NK-92 (cell line): ENCODE results near the gene SUGCT.
"Not testable (repeated sequence)": the region's sequence is repeated elsewhere in the genome, so short reads cannot be mapped to it uniquely, and the experiment has no call there.

Experiments
- DNase-seq: peaks from one replicate; lab custom pipeline; 2025; ENCODE audit not compliant: unreplicated experiment; lab: John Stamatoyannopoulos, UW

SUGCT gene

GRCh38 chr7:40138973-40139372 lies 4.2 kb downstream of the SUGCT start:
- DNase-seq: no peak

GRCh38 chr7:40139891-40140290 lies 5.1 kb downstream of the SUGCT start:
- DNase-seq: not testable (repeated sequence)

GRCh38 chr7:40141916-40142315 lies 7.1 kb downstream of the SUGCT start:
- DNase-seq: not testable (repeated sequence)

GRCh38 chr7:40145596-40146130 lies 10.9 kb downstream of the SUGCT start:
- not testable (repeated sequence) for DNase-seq

- DNase-seq: no peak
These were observed 12.8 kb downstream of the SUGCT start for GRCh38 chr7:40147371-40148246.

- DNase-seq: not testable (repeated sequence)
These were observed 13.4 kb downstream of the SUGCT start for GRCh38 chr7:40148247-40148580.

GRCh38 chr7:40148671-40149070 lies 13.9 kb downstream of the SUGCT start:
- DNase-seq: no peak

- DNase-seq: no peak
These were observed 16.7 kb downstream of the SUGCT start for GRCh38 chr7:40151504-40151903.

- DNase-seq: no peak
These were observed 22.2 kb downstream of the SUGCT start for GRCh38 chr7:40156988-40157387.

- no peak for DNase-seq
These were observed 27.7 kb downstream of the SUGCT start for GRCh38 chr7:40162516-40162915.

- no peak for DNase-seq
These were observed 30.4 kb downstream of the SUGCT start for GRCh38 chr7:40165216-40165615.

- DNase-seq: no peak
These were observed 32.5 kb downstream of the SUGCT start for GRCh38 chr7:40167291-40167690.

- not testable (repeated sequence) for DNase-seq
These were observed 33.5 kb downstream of the SUGCT start for GRCh38 chr7:40168266-40168665.

GRCh38 chr7:40173121-40173520 lies 38.3 kb downstream of the SUGCT start:
- DNase-seq: not testable (repeated sequence)

- not testable (repeated sequence) for DNase-seq
These were observed 40.5 kb downstream of the SUGCT start for GRCh38 chr7:40175256-40175655.

GRCh38 chr7:40175725-40176510 lies 41.1 kb downstream of the SUGCT start:
- DNase-seq: no peak

GRCh38 chr7:40177071-40177470 lies 42.3 kb downstream of the SUGCT start:
- no peak for DNase-seq

- no peak for DNase-seq
These were observed 47.6 kb downstream of the SUGCT start for GRCh38 chr7:40182452-40182851.

GRCh38 chr7:40186586-40186985 lies 51.8 kb downstream of the SUGCT start:
- no peak for DNase-seq

- no peak for DNase-seq
These were observed 57.2 kb downstream of the SUGCT start for GRCh38 chr7:40192036-40192435.

GRCh38 chr7:40194745-40195144 lies 59.9 kb downstream of the SUGCT start:
- no peak for DNase-seq

- DNase-seq: no peak
These were observed 62.7 kb downstream of the SUGCT start for GRCh38 chr7:40197527-40197926.
